NT2/D1 (cell line): ENCODE data around the gene BSN.

Source experiments
- SUZ12 ChIP-seq: IDR thresholded peaks from 2 replicates; pipeline ENCODE4 v1.6.1; 2011; ENCODE audit not compliant: insufficient read length, insufficient read depth; ENCODE audit errors: extremely low read depth
- YY1 ChIP-seq: IDR thresholded peaks from 2 replicates; pipeline ENCODE4 v1.6.1; 2011; ENCODE audit not compliant: insufficient read length, insufficient read depth
- ZNF274 ChIP-seq: IDR thresholded peaks from 2 replicates; pipeline ENCODE4 v1.6.1; 2011; ENCODE audit warnings: mild to moderate bottlenecking, low read depth, low read length

GRCh38 chr3:49591615-49592014 lies 37.3 kb downstream of the BSN start:
- TF ChIP-seq YY1, result no peak
- no peak for TF ChIP-seq SUZ12
- no peak for TF ChIP-seq ZNF274
